Measurements from ENCODE around the gene EYA2. TPM values are rescaled to one million over a fixed set of nuclear protein-coding genes. Genes with fewer than 3 reads are reported as not detected.
"Not testable (repeated sequence)": the region's sequence is repeated elsewhere in the genome, so short reads cannot be mapped to it uniquely, and the experiment has no call there.

EYA2 gene
- polyA plus RNA-seq, 12 donors = 1.6 to 4.4 (median 2.4) TPM; not detected in 2

GRCh38 chr20:47202733-47203667 is 308.4 kb downstream of the EYA2 start:
- DNase-seq = no peak

DNA sequence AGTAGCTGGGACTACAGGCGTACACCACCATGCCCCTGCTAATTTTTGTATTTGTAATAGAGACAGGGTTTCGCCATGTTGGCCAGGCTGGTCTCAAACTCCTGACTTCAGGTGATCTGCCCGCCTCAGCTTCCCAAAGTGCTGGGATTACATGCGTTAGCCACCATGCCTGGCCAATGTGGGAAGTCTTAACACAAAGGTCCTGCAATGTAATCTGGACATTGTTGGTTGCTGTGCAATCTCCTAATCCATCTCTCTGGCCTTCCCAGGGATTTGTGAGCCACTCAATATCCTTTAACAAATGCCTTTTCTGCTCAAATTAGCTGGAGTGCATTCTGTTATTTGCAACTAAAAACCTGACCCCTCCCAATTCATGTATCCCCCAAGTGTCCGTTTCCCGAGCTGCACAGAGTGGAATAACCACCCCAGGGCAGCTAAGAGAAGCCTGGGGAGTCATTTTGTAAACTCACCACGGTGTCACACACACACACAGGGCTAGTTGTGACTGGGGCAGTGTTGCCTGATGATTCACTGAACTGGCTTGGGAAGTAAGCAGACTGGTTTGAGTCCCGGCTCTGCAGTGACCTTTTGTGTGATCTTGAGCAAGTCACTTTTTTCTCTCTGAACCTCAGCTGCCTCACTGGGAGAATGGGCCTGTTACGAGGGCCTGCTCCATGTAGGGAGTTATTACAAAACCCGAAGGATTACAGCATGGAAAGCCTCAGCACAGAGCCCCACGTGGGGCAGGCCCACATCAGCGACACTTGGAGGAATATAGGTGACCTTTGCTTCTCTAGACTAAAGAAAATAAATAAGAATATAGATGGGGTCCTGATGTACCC is 309.6 kb downstream of the EYA2 start:
- no peak for DNase-seq

GRCh38 chr20:47204850-47205122 is 310.1 kb downstream of the EYA2 start:
- not testable (repeated sequence) for DNase-seq

DNA sequence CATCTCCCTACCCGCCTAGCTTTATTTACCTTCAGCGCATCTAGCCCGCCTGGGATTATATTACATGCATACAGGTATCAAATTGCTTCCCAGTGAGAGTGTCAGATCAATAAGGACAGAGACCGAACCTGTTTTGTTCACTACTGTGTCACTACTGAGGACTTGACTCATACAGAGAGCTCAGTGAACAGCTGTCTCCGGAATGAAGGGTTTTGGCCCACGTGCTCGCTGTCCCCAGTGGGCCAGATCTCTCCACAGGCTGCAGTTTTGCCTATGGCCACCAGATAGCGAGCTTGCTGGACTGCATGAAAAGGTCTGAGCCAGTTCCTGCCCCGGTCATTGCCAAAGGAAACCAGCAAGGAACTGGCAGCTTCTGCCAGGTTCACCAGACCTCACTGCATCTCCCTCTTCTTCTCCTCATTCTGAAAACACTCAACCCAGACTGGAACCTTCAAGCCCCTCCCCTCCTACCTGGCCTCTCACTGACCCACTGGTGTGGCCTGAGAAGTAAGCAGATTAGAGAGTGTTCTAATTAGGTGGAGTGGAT is 311.0 kb downstream of the EYA2 start:
- peak; percentile 58 for DNase-seq

- DNase-seq = not testable (repeated sequence)
These were observed 311.9 kb downstream of the EYA2 start for GRCh38 chr20:47206552-47206951.

- no peak for DNase-seq
These were observed 312.5 kb downstream of the EYA2 start for GRCh38 chr20:47206962-47207641.

GRCh38 chr20:47208534-47209174 is 314.0 kb downstream of the EYA2 start:
- DNase-seq = no peak

GRCh38 chr20:47209982-47210381 is 315.3 kb downstream of the EYA2 start:
- DNase-seq = no peak

DNA sequence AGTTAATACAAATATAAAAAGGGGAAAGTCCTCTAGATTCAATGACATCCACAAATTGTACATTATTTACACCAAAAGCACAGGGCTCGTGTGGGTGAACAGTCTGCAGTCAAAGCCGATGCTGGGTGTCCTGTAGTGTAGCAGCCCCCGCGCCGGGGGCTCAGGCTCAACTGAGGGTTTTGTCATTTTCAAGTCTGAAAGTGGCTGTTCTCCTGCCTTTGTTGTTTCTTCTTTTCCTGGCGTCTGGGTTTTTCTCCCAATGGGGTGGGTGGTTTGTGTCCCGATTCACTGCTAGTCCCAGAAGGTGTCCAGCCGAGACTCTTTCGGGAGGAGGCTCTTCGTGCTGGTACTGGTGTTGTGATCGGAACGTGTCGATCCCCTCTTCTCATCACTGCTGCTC is 315.8 kb downstream of the EYA2 start:
- DNase-seq = no peak

GRCh38 chr20:47211036-47211435 is 316.4 kb downstream of the EYA2 start:
- no peak for DNase-seq

DNA sequence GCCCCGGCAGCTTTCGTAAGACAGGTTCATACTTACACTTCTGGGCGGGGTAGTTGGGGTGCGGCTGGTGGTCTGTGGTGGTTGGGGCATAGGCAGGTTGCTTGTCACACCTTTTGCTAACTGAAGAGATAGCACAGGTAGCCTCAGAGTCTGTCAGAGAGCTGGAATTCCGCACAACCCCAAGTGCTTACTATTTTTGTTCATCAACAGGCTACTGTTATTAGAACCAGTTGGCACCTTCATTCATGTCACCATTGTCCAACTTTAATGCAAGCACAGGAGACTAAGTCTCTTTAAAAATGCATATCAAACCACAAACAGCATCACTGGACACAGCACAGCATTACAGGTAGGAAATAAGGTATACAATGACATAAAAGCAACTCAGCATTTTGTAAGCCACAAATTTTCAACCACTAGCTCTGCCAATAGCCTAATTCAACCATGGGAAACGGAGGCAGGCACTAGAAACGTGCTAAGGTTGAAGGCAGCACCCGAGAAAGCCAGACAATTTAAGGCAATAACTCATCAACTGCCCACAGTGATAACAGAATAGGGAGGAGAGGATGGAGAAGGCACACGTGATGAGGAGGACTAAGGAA is 318.1 kb downstream of the EYA2 start:
- no peak for DNase-seq

GRCh38 chr20:47213966-47214365 is 319.3 kb downstream of the EYA2 start:
- DNase-seq = no peak

DNA sequence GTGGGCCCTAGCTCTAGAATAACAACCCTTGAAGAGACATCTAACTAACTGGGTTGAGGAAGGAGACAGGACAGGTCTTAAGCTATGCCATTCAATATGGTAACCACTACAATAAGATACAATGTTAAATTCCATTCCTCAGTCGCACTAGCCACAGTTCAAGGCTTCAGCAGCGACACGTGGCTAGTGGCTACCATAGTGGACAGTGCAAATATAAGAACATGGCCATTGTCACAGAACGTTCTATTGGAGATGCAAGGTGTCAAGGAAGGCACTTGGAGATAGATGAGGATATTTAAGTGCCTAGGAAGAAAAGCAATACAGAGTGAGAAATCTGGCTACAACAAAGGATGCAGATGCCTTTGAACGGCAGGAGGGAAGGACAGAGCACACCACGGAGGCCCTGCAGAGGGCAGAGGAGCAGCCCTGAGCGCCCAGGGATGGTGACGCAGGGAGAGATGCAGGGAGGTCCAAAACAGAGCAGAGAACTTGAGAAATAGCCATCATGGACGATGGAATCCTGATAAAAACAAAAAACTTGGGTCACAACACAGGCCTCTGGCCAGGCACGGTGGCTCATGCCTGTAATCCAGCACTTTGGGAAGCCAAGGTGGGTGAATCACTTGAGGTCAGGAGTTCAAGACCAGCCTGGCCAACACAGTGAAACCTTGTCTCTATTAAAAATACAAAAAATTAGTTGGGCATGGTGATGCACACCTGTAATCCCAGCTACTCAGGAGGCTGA is 321.2 kb downstream of the EYA2 start:
- no peak for DNase-seq

- no peak for DNase-seq
These were observed 322.3 kb downstream of the EYA2 start for GRCh38 chr20:47216819-47217410.

DNA sequence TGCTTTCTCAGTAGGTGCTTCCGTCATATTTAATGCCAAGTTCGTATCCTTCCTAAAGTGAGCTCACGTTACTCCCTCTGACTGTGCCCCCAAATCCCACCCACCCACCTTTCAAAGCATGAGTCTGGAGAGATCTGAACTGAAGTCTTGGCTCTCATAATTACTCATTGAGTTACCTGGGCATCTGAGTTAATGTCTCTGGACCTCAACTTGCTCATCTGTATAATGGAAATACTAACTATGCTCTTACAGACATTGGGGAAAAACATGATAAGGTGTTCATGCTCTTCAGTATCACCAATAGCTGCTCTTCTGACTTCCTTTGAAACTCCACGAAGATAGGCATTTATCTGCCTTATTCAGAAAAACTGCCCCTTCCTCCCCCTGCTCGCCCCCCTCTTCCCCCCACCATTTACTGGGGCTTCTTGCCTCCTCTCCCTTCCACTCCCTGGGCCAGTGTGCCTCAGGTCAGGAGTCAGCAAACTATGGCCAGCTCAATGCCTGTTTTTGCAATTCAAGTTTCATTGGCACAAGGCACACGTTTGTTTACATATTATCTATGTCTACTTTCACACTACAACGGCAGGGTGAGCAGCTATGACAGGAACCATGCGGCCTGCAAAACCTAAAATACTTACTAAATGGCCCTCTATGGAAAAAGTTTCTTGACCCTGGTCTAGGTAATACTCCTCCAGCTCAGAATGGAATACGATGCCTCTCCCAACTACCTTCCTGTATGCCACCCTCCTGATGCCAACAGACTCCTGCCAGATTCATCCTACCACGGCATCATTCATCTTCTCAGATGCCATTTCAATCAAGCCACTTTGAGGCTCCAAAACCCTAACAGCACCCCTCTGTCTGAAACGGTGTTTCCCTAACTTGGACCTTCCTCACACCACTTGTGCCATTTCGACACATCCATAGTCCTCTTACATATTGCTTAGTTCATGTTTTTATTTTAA is 323.1 kb downstream of the EYA2 start:
- DNase-seq = no peak

GRCh38 chr20:47220161-47220582 is 325.5 kb downstream of the EYA2 start:
- no peak for DNase-seq

DNA sequence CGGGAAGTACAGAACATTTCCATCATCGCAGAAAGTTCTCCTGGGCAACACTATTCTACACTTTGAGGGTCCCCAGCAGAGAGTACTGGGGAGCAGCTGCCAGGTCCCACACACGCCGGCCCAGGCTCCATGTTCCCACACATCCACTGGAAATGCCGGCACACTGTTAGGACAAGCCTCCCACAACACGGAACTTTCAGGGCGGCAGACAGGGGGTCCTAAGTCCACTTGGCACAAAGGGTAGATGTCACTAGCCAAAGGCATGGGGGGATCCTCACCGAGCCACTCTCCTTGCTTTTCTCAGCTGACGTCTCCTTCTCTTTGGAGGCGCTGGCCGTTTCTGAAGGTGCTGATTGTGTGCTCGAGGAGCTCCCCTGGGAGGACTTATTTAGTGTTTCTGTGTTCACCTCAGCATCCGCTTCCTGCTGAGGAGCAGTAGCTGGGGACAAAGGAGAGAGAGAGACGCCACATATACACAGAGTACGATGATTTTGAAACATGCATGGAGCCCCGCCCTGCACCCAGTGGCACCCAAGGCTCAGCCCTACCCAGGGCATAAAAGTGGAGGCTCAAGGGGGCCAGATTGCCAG is 326.5 kb downstream of the EYA2 start:
- no peak for DNase-seq

DNA sequence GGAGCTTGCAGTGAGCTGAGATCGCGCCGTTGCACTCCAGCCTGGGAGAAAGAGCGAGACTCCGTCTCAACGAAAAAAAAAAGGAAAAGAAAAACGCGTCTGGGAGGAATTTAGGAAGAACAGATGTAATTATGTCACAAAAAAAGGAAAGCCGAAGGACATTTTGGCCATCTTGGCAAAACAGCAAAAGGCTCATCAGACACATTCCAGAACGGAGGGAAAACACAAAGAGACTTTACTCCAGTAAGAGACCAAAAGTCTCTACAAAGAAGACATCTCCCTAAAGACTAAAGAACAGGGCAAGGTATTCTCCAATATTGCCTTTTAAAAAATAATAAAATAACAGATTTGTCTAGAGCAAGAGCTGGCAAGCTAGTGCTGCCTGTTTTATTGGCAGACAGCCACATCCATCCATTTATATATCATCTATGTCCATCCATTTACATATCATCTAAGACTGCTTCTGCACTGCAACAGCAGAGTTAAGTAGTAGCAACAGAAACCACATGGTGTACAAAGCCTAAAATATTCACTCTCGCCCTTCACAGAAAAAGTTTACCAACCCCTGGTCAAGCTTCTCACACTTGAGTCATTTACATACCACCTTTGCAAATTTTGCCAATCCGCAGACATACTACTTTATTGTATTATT is 328.0 kb downstream of the EYA2 start:
- DNase-seq = no peak

Measured in muscle of arm (tissue), 12 donors.